Cardiac fibroblast (primary cell): ENCODE measurements around the gene HMOX2.
A peak's percentile ranks its signal among the peaks of the same experiment; 100 is the strongest.

Source experiments
- DNase-seq, 2 donors: peaks; one replicate each; pipeline versions ENCODE4 v3.0.0 to v3.0.0-alpha.2; 2010; ENCODE audit warnings: low read depth in 2 of 2
- H3K4me3 ChIP-seq, 2 donors: replicated peaks in 1 of 2; 1 replicate in 1 of 2; 2 replicates in 1 of 2; pipeline ENCODE4 v1.5.1; 2011; ENCODE audit warnings: low read depth in 2 of 2, low read length in 2 of 2, mild to moderate bottlenecking in 2 of 2, moderate library complexity in 1 of 2
- TF ChIP-seq, protein P1 (sequence below): IDR thresholded peaks from one replicate; pipeline ENCODE4 v1.5.1; 2011; ENCODE audit warnings: low read depth, mild to moderate bottlenecking, low read length, inconsistent platforms

Gene HMOX2

GRCh38 chr16:4507588-4508345 is 31.6 kb downstream of the HMOX2 start:
- TF ChIP-seq, protein P1, sequence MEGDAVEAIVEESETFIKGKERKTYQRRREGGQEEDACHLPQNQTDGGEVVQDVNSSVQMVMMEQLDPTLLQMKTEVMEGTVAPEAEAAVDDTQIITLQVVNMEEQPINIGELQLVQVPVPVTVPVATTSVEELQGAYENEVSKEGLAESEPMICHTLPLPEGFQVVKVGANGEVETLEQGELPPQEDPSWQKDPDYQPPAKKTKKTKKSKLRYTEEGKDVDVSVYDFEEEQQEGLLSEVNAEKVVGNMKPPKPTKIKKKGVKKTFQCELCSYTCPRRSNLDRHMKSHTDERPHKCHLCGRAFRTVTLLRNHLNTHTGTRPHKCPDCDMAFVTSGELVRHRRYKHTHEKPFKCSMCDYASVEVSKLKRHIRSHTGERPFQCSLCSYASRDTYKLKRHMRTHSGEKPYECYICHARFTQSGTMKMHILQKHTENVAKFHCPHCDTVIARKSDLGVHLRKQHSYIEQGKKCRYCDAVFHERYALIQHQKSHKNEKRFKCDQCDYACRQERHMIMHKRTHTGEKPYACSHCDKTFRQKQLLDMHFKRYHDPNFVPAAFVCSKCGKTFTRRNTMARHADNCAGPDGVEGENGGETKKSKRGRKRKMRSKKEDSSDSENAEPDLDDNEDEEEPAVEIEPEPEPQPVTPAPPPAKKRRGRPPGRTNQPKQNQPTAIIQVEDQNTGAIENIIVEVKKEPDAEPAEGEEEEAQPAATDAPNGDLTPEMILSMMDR = no peak
- no peak for DNase-seq
- H3K4me3 ChIP-seq = no peak overlapping the region

DNA sequence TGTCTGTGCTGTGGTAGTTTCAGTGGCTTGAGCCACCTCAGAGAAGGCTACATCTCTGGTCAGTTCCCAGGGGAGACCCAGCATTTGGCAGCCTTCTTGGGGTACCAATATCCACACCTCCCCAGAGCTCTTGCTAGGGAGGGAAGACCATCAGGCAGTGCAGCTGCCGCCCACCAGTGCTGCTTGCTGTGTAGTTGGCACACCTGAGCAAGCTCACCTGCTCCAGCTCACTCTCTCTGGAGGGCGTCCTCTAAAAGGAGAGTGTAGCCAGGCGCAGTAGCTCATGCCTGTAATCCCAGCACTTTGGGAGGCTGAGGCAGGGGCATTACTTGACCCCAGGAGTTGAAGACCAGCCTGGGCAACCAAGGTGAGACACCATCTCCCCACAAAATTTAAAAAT is 32.6 kb downstream of the HMOX2 start:
- TF ChIP-seq, protein P1 = no peak
- no peak for DNase-seq
- no peak overlapping the region for H3K4me3 ChIP-seq

GRCh38 chr16:4509420-4509819 is 33.2 kb downstream of the HMOX2 start:
- no peak for DNase-seq
- no peak overlapping the region for H3K4me3 ChIP-seq
- TF ChIP-seq, protein P1 = no peak

DNA sequence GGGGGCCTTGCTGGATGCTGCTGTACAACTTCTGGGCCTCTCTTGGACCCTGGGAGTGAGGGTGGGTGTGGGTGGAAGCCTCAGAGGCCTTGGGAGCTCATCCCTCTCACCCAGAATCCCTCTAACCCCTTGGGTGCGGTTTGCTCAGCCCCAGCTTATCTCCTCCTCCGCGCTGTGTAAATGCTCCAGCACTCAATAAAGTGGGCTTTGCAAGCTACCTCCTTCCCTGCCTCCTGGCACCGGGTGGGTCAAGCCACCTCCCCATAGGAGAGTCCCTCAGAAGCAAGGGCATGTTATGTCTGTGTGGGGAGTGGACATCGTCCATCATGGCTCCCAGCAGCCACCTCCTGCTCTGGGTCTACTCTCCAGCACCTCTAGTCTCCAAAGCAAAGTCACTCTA is 33.9 kb downstream of the HMOX2 start:
- TF ChIP-seq, protein P1 = no peak
- H3K4me3 ChIP-seq = no peak overlapping the region
- no peak for DNase-seq

GRCh38 chr16:4510747-4511426 is 34.7 kb downstream of the HMOX2 start:
- H3K4me3 ChIP-seq = no peak overlapping the region
- DNase-seq = no peak
- TF ChIP-seq, protein P1 = no peak

- no peak overlapping the region for H3K4me3 ChIP-seq
- TF ChIP-seq, protein P1 = peak; percentile 47
- peak; percentile 44 to 57 for DNase-seq
Observed at GRCh38 chr16:4511441-4512082, 35.4 kb downstream of the HMOX2 start.
